Aorta (tissue), 5 donors: ENCODE results near the gene CNTN1. TPM values are rescaled to one million over a fixed set of nuclear protein-coding genes. Genes with fewer than 3 reads are reported as not detected.

Experiments used
- ATAC-seq: fragments of 200-7000 bp; cut with Tn5 transposase; one replicate; pipeline ENCODE4 v1.9.1; 2022; ENCODE audit warnings: moderate library complexity; ENCODE audit not compliant: low FRiP score
- DNase-seq, 2 donors: peaks; one replicate each; pipeline ENCODE4 v3.0.0-alpha.2; 2020
- H3K27ac ChIP-seq, 2 donors: one replicate each; pipeline ENCODE4 v1.5.1; 2013; ENCODE audit warnings: low read length in 2 of 2, mild to moderate bottlenecking in 2 of 2, moderate library complexity in 2 of 2, control low read depth in 1 of 2, inconsistent platforms in 1 of 2, low read depth in 1 of 2
- H3K27me3 ChIP-seq, 2 donors: one replicate each; pipeline ENCODE4 v1.6.1; 2013; ENCODE audit warnings: control low read depth in 1 of 2, low read length in 1 of 2, mild to moderate bottlenecking in 1 of 2, moderate library complexity in 1 of 2; ENCODE audit not compliant: insufficient read depth in 2 of 2, control insufficient read depth in 1 of 2
- H3K36me3 ChIP-seq, 2 donors: one replicate each; pipeline ENCODE4 v1.6.1; 2013; ENCODE audit warnings: control low read depth in 1 of 2, low read length in 1 of 2, mild to moderate bottlenecking in 1 of 2; ENCODE audit not compliant: insufficient read depth in 2 of 2, control insufficient read depth in 1 of 2
- H3K4me1 ChIP-seq, 2 donors: one replicate each; pipeline ENCODE4 v1.6.1; 2013; ENCODE audit warnings: low read length in 2 of 2, control low read depth in 1 of 2, mild to moderate bottlenecking in 1 of 2, moderate library complexity in 1 of 2; ENCODE audit not compliant: insufficient read depth in 2 of 2, control insufficient read depth in 1 of 2
- H3K4me3 ChIP-seq, 2 donors: one replicate each; pipeline ENCODE4 v1.5.1; 2013; ENCODE audit warnings: low read length in 2 of 2, control low read depth in 1 of 2, mild to moderate bottlenecking in 1 of 2
- H3K9me3 ChIP-seq: one replicate; pipeline ENCODE4 v1.6.1; 2013; ENCODE audit warnings: mild to moderate bottlenecking, low read length; ENCODE audit not compliant: control insufficient read depth
- WGBS, 2 donors: extraction: QIAGEN DNeasy Blood & Tissue Kit; methylation state at CpG; one replicate each; pipeline ENCODE4 v1.1.7; 2013; 5-methylcytosine and 5-hydroxymethylcytosine counted together
- intact Hi-C, 2 donors: fragments of 100-400 bp; cut with DNase I; formaldehyde crosslinking; loops; one replicate each; pipeline versions ENCODE4 v1.14.2 to v1.15.0; 2022
- polyA plus RNA-seq, 2 donors: library from polyadenylated mRNA; stranded (reverse); fragments of 200-250 nt; gene quantifications; one replicate each; pipeline ENCODE4 v1.2.3, GENCODE V29; 2013
- total RNA-seq, 2 donors: library from RNA; stranded (reverse); fragmentation: NEBNext Ultra II Directional; extraction: Animal tissue kit (Norgen Biotek cat#: 25700); gene quantifications; one replicate each; pipeline ENCODE4 v1.2.1, GENCODE V29; 2021
- donor health status: healthy with polysubstance abuse.
- donor health status: Bipolar disorder and iron deficiency.
- donor health status: DM: no; HTN: no; CAD: no.
- donor health status: DM: no; HTN: no; CAD: no.
- donor health status: DM: yes; HTN: yes; CAD: no.

CNTN1 gene
- total and polyA plus RNA-seq, 4 donors: 1.0 to 23.0 (median 9.0) TPM

DNA sequence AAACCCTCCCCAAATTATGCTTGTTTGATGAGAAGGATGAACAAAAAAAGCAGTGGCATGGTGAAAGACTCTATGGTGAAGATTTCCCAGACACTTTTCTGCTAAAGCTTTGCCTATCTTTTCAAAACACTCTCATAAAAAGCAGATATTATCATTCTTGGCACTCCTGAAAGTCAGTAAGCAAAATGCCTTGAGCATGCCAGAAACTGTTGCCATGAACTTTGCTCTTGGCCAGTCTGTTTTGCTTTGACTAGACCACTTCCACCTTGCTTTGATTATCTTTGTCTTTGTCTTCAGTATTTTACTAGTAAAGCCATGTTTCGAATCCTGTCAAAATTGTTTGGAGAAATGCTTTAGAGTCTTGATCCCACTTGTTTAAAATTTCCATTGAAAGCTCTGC lies 110.4 kb downstream of the CNTN1 start:
- Histone ChIP-seq H3K27ac (no peak overlapping the region), H3K4me3 (no peak overlapping the region), H3K36me3 (no peaks in the 10 kb centered on the region), H3K27me3 (no peaks in the 10 kb centered on the region), H3K9me3 (no peaks in the 10 kb centered on the region), H3K4me1 (no peaks in the 10 kb centered on the region)
- intact Hi-C loops: no loop called here
- 40 to 43% methylated on average over 1 of the region's 1 CpG for WGBS, 2 donors
- ATAC-seq (no peak), DNase-seq (no peak)

DNA sequence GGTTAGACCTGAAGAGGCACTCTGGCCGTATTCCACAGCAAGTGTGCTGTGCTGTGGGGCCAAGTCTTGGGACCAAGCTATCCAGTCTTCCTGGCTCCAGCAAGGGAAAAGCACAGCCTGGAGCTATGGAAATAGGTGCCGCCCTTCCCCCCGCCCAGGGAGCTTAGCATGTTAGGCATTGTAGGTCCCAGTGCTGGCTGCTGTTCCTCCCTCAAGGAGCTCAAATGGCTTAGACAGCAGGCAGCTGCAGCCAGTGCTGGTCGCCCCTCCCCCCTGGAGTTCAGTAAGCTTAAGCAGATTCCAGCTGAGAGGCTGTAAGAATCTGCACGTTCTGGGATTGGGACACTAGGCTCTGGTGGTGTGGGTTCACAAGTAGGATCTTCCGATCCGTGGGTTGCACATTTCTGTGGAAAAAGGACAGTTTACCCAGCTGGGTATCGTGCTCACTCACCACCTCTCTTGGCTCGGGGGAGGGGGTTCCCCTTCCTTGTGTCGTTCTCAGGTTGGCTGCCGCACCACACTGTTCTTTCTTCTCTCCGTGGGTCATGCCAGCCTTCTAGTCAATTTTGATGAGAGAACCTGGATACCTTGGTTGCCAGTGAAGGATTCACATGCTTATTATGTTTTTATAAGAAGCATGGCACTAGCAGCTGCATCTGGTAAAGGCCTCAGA lies 127.3 kb downstream of the CNTN1 start:
- Histone ChIP-seq H3K27ac (no peak overlapping the region), H3K36me3 (no peaks in the 10 kb centered on the region), H3K9me3 (no peaks in the 10 kb centered on the region), H3K4me1 (no peaks in the 10 kb centered on the region), H3K27me3 (no peaks in the 10 kb centered on the region), H3K4me3 (no peak overlapping the region)
- 47% methylated on average over 12 of the region's 12 CpGs for WGBS, 2 donors
- DNase-seq (peak in 1 of 2 donors; percentile 75), ATAC-seq (no peak)
- intact Hi-C loops: no loop called here

DNA sequence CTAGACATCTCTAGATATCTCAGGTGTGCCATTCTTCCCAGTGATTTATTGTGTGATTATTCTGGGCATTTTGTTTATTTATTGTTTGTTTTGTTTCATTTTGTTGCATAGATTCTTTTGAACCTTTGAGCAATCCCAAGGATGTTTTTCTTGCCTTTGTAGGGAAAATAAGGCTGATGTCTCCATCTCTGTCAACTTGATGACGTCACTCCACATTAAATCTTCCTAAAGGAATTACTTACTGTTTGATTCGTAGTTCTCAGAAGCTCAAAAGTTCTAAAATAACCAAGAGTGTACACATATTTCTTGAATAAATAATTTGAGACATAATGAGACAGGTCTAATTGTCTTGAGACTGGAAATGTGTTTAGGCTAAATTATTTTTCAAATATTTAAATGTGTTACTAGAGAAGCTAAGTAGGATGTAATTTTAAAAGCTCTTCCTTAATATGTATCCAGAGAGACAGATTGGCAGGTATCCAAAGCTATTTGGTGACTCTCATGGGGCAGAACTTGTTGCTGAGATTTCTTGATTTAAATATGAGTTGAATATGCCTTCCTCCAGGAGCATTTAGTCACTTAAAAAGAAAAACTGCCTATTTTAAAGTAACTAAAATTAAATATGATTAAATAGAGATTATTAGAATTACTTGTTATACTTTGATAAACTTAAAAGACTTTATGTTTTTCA lies 128.7 kb downstream of the CNTN1 start:
- intact Hi-C loops: no loop called here
- H3K4me1 ChIP-seq: no peaks in the 10 kb centered on the region
- no peaks in the 10 kb centered on the region for H3K9me3 ChIP-seq
- DNase-seq (no peak), ATAC-seq (no peak)
- no peaks in the 10 kb centered on the region for H3K36me3 ChIP-seq
- no peak overlapping the region for H3K27ac ChIP-seq
- no peak overlapping the region for H3K4me3 ChIP-seq
- no peaks in the 10 kb centered on the region for H3K27me3 ChIP-seq
- 36% methylated on average over 2 of the region's 2 CpGs for WGBS, 2 donors

DNA sequence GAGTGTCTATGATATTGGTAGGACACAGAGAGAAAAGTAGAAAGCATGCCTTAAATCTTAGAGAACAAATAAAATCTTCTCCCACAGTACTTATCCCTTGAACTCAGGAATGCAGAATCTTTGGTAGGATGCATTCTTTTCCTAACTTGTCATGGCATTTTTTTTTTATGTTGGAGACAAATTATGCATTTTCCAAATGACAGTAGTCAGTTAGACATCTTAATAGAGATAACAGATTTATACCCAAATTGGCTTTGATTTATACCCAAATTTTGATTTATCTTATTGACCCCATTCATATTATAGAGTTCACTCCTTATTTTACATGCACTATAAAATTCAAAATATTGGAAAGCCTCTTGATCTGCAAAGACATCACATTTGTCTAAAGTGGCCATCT lies 132.9 kb downstream of the CNTN1 start:
- Histone ChIP-seq H3K9me3 (no peaks in the 10 kb centered on the region), H3K36me3 (no peaks in the 10 kb centered on the region), H3K27me3 (no peaks in the 10 kb centered on the region), H3K27ac (no peak overlapping the region), H3K4me3 (no peak overlapping the region), H3K4me1 (peaks cover 0 to 2% of the 10 kb centered on the region in 2 donors)
- no peak for ATAC-seq
- intact Hi-C loops: no loop called here
- no peak for DNase-seq

DNA sequence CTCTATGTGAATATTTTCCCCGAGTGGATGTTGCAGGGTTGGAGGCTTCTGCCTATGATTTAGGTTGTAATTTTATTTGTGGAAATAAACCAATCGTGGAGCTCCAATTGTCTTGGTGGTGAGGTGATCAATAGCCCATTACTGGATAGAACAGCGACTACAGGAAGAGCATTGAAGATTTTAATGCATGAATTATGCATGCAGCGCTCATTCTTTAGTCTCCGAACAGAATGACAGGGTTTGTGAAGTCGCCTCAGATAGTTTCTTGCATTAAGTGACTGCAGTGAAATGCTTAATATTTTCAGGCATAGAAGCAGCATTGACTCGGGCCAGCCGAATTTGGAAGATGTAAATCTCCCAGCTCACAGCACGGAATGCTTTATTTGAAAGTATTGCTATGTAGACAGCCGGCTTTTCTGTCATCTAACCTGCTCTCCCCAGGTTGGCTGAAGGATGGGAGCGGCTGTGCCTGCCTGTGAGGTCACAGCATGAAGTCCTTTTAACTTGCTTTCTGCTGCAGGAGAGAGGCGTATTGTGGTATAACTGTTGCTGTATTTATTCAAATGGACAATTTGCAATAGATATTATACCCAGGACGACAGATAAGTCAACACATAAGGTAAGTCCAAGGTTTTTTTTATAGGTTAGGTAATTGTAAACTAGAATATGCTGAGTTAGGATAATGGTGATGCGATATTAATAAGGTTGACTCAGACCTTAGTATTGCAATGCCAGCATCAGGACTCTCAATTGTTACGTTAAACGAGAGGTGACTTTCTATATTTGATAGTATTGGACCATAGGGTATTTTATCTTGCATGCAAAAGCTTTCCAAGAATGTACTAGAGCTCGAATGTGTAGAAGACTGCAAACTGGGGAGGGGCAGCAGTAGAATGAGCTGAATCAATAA lies 135.7 kb downstream of the CNTN1 start:
- Histone ChIP-seq H3K4me3 (no peak overlapping the region), H3K9me3 (no peaks in the 10 kb centered on the region), H3K4me1 (peaks cover 0 to 2% of the 10 kb centered on the region in 2 donors), H3K27ac (no peak overlapping the region), H3K27me3 (no peaks in the 10 kb centered on the region), H3K36me3 (no peaks in the 10 kb centered on the region)
- ATAC-seq (no peak), DNase-seq (no peak)
- 33 to 40% methylated on average over 17 of the region's 17 CpGs for WGBS, 2 donors
- intact Hi-C loops: no loop called here

DNA sequence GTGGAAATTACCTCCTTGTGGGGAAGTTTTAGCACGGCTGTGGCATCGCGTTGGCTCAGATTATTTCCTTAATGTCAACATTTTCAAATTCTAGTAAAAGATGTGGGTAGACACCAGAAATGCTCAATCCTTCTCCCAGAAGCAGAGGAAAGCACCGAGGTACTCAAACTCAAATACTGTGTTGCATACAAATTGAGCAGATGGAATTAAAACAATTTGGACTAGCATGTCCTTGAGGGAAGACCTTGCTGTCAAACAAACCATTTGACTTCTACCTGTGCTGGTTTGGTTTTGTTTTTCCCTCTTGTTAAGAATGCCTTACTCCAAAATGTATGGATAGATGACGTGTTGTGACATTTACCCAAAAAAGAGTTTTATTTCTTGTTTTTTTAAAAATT lies 136.4 kb downstream of the CNTN1 start:
- intact Hi-C loops: no loop called here
- 66 to 68% methylated on average over 5 of the region's 5 CpGs for WGBS, 2 donors

DNA sequence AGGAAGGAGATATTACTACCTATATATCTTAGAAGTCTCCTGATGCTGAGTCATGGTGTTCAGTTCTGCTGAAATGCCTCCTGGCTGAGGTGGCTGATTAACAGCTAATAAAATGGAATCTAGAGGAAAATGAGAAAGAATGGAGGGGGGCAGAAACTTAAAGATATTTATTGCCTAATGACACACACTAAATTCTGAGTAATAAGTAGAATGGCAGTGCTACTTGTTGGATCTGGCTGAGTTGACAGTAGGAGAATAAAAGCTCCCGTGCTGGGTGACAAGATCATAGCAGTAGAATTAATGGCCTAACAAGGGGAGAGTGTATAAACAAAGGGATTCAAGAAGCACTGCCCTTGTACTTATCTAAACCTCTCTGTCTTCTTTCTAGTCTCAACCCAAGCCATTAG lies 137.5 kb downstream of the CNTN1 start:
- Histone ChIP-seq H3K4me1 (peaks cover 0 to 2% of the 10 kb centered on the region in 2 donors), H3K4me3 (no peak overlapping the region), H3K36me3 (no peaks in the 10 kb centered on the region), H3K27me3 (no peaks in the 10 kb centered on the region), H3K27ac (no peak overlapping the region), H3K9me3 (no peaks in the 10 kb centered on the region)
- no peak for ATAC-seq
- intact Hi-C loops: no loop called here
- no peak for DNase-seq
- WGBS, 2 donors: 16 to 61% methylated on average over 1 of the region's 1 CpG

More for the DNA sequence above, 136.4 kb downstream of the CNTN1 start:
- Histone ChIP-seq H3K9me3 (no peaks in the 10 kb centered on the region), H3K36me3 (no peaks in the 10 kb centered on the region), H3K4me3 (no peak overlapping the region), H3K27me3 (no peaks in the 10 kb centered on the region), H3K27ac (no peak overlapping the region), H3K4me1 (peaks cover 0 to 2% of the 10 kb centered on the region in 2 donors)
- DNase-seq: no peak
- ATAC-seq: no peak

DNA sequence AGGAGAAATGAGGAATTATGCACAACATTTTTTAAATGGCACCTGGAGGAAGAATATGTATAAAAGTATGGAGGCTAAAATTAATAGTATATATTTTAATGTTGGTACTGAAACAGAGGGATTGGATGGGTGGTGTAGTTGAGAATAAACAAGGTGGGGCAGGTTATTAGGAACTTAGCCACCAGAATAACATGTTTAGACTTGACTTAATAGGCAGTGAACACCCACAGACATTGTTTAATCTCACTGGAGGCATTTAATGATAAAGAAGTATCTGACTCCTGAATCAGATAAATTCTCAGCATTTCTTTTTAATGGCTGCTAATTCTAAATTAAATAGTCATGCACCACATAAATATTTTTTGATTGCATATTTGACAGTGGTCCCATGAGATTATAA lies 139.7 kb downstream of the CNTN1 start:
- Histone ChIP-seq H3K27ac (no peak overlapping the region), H3K27me3 (no peaks in the 10 kb centered on the region), H3K4me3 (no peak overlapping the region), H3K9me3 (no peaks in the 10 kb centered on the region), H3K36me3 (no peaks in the 10 kb centered on the region), H3K4me1 (no peaks in the 10 kb centered on the region)
- intact Hi-C loops: no loop called here
- no peak for ATAC-seq
- DNase-seq: no peak
